ENCODE data around the gene SIVA1.
A peak's percentile ranks its signal among the peaks of the same experiment; 100 is the strongest.

SIVA1 gene

DNA sequence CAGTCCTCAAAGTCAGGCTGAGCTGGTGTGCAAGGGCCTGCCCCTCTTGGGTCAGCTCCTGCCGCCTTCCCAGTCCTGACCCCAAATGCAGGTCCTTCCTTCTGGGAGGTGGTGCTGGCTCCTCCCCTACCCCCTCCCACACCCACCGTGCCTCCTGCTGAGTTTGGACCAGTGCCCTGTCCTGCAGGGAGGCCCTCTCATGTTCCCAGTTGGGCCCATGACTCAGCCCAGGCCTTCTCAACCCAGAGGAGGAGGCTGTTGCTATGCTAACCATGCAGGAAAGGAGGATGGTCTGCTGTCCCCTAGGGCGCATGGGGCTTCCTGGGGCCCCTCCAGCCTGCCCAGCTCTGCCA, 52.4 kb downstream of the SIVA1 start (continued):
- TF ChIP-seq, protein P1, sequence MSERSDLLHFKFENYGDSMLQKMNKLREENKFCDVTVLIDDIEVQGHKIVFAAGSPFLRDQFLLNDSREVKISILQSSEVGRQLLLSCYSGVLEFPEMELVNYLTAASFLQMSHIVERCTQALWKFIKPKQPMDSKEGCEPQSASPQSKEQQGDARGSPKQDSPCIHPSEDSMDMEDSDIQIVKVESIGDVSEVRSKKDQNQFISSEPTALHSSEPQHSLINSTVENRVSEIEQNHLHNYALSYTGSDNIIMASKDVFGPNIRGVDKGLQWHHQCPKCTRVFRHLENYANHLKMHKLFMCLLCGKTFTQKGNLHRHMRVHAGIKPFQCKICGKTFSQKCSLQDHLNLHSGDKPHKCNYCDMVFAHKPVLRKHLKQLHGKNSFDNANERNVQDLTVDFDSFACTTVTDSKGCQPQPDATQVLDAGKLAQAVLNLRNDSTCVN (tag by site-specific recombination; optimal IDR thresholded peaks at IDR 0.05): peak; percentile 11
- TF ChIP-seq, protein P2, sequence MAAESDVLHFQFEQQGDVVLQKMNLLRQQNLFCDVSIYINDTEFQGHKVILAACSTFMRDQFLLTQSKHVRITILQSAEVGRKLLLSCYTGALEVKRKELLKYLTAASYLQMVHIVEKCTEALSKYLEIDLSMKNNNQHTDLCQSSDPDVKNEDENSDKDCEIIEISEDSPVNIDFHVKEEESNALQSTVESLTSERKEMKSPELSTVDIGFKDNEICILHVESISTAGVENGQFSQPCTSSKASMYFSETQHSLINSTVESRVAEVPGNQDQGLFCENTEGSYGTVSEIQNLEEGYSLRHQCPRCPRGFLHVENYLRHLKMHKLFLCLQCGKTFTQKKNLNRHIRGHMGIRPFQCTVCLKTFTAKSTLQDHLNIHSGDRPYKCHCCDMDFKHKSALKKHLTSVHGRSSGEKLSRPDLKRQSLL (tag by site-specific recombination; IDR thresholded peaks at IDR 0.05): no peak
- TF ChIP-seq ZBTB17 (tag by site-specific recombination; IDR thresholded peaks at IDR 0.05): peak; percentile 71
- TF ChIP-seq, protein P3, sequence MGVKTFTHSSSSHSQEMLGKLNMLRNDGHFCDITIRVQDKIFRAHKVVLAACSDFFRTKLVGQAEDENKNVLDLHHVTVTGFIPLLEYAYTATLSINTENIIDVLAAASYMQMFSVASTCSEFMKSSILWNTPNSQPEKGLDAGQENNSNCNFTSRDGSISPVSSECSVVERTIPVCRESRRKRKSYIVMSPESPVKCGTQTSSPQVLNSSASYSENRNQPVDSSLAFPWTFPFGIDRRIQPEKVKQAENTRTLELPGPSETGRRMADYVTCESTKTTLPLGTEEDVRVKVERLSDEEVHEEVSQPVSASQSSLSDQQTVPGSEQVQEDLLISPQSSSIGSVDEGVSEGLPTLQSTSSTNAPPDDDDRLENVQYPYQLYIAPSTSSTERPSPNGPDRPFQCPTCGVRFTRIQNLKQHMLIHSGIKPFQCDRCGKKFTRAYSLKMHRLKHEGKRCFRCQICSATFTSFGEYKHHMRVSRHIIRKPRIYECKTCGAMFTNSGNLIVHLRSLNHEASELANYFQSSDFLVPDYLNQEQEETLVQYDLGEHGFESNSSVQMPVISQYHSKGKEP (tag by site-specific recombination; IDR thresholded peaks at IDR 0.05): peak; percentile 60; the same call in 1 of the 2 replicates
- peak; percentile 87 for TF ChIP-seq ZBTB8A (tag by site-specific recombination; IDR thresholded peaks at IDR 0.05)
- TF ChIP-seq, protein P4, sequence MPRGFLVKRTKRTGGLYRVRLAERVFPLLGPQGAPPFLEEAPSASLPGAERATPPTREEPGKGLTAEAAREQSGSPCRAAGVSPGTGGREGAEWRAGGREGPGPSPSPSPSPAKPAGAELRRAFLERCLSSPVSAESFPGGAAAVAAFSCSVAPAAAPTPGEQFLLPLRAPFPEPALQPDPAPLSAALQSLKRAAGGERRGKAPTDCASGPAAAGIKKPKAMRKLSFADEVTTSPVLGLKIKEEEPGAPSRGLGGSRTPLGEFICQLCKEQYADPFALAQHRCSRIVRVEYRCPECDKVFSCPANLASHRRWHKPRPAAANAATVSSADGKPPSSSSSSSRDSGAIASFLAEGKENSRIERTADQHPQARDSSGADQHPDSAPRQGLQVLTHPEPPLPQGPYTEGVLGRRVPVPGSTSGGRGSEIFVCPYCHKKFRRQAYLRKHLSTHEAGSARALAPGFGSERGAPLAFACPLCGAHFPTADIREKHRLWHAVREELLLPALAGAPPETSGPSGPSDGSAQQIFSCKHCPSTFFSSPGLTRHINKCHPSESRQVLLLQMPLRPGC (tag by site-specific recombination; IDR thresholded peaks at IDR 0.05): peak; percentile 66; the same call in 1 of the 2 replicates
- no peak for TF ChIP-seq SALL2 (tag by site-specific recombination; IDR thresholded peaks at IDR 0.05; ENCODE audit: borderline replicate concordance)
- TF ChIP-seq ZNF324 (tag by site-specific recombination; IDR thresholded peaks at IDR 0.05): 0 out of 2 replicates have a peak, but pooled peaks have one; percentile 60
- TF ChIP-seq KLF10 (tag by site-specific recombination; IDR thresholded peaks at IDR 0.05): peak; percentile 71; the same call in 1 of the 2 replicates
- no peak for TF ChIP-seq ZSCAN16 (tag by site-specific recombination; IDR thresholded peaks at IDR 0.05)
- peak; percentile 38; the same call in 1 of the 2 replicates for TF ChIP-seq ZNF423 (tag by site-specific recombination; IDR thresholded peaks at IDR 0.05)
- no peak for TF ChIP-seq ZNF202 (tag by site-specific recombination; IDR thresholded peaks at IDR 0.05; ENCODE audit: borderline replicate concordance)
- no peak for TF ChIP-seq KLF7 (tag by site-specific recombination; IDR thresholded peaks at IDR 0.05; ENCODE audit: borderline replicate concordance)
- TF ChIP-seq ZNF658 (tag by site-specific recombination; IDR thresholded peaks at IDR 0.05): no peak
- TF ChIP-seq, protein P5, sequence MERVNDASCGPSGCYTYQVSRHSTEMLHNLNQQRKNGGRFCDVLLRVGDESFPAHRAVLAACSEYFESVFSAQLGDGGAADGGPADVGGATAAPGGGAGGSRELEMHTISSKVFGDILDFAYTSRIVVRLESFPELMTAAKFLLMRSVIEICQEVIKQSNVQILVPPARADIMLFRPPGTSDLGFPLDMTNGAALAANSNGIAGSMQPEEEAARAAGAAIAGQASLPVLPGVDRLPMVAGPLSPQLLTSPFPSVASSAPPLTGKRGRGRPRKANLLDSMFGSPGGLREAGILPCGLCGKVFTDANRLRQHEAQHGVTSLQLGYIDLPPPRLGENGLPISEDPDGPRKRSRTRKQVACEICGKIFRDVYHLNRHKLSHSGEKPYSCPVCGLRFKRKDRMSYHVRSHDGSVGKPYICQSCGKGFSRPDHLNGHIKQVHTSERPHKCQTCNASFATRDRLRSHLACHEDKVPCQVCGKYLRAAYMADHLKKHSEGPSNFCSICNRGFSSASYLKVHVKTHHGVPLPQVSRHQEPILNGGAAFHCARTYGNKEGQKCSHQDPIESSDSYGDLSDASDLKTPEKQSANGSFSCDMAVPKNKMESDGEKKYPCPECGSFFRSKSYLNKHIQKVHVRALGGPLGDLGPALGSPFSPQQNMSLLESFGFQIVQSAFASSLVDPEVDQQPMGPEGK (tag by site-specific recombination; IDR thresholded peaks at IDR 0.05): peak; percentile 89
- peak; percentile 85 for TF ChIP-seq SP3 (tag by site-specific recombination; IDR thresholded peaks at IDR 0.05)
- no peak for TF ChIP-seq ZNF169 (tag by site-specific recombination; IDR thresholded peaks at IDR 0.05)
- TF ChIP-seq ZNF76 (tag by site-specific recombination; IDR thresholded peaks at IDR 0.05; ENCODE audit: borderline replicate concordance, low read depth): peak; percentile 52; the same call in 1 of the 2 replicates
- TF ChIP-seq ZNF473 (tag by site-specific recombination; IDR thresholded peaks at IDR 0.05): no peak
- no peak for TF ChIP-seq ZNF155 (tag by site-specific recombination; IDR thresholded peaks at IDR 0.05)
- TF ChIP-seq, protein P6, sequence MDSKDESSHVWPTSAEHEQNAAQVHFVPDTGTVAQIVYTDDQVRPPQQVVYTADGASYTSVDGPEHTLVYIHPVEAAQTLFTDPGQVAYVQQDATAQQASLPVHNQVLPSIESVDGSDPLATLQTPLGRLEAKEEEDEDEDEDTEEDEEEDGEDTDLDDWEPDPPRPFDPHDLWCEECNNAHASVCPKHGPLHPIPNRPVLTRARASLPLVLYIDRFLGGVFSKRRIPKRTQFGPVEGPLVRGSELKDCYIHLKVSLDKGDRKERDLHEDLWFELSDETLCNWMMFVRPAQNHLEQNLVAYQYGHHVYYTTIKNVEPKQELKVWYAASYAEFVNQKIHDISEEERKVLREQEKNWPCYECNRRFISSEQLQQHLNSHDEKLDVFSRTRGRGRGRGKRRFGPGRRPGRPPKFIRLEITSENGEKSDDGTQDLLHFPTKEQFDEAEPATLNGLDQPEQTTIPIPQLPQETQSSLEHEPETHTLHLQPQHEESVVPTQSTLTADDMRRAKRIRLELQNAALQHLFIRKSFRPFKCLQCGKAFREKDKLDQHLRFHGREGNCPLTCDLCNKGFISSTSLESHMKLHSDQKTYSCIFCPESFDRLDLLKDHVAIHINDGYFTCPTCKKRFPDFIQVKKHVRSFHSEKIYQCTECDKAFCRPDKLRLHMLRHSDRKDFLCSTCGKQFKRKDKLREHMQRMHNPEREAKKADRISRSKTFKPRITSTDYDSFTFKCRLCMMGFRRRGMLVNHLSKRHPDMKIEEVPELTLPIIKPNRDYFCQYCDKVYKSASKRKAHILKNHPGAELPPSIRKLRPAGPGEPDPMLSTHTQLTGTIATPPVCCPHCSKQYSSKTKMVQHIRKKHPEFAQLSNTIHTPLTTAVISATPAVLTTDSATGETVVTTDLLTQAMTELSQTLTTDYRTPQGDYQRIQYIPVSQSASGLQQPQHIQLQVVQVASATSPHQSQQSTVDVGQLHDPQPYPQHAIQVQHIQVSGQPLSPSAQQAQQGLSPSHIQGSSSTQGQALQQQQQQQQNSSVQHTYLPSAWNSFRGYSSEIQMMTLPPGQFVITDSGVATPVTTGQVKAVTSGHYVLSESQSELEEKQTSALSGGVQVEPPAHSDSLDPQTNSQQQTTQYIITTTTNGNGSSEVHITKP (tag by site-specific recombination; IDR thresholded peaks at IDR 0.05): peak; percentile 65
- peak; percentile 67; the same call in 1 of the 2 replicates for TF ChIP-seq ZFP69B (tag by site-specific recombination; IDR thresholded peaks at IDR 0.05)
- TF ChIP-seq, protein P7, sequence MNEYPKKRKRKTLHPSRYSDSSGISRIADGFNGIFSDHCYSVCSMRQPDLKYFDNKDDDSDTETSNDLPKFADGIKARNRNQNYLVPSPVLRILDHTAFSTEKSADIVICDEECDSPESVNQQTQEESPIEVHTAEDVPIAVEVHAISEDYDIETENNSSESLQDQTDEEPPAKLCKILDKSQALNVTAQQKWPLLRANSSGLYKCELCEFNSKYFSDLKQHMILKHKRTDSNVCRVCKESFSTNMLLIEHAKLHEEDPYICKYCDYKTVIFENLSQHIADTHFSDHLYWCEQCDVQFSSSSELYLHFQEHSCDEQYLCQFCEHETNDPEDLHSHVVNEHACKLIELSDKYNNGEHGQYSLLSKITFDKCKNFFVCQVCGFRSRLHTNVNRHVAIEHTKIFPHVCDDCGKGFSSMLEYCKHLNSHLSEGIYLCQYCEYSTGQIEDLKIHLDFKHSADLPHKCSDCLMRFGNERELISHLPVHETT (tag by site-specific recombination; IDR thresholded peaks at IDR 0.05): peak; percentile 75
- TF ChIP-seq ZEB2 (tag by site-specific recombination; IDR thresholded peaks at IDR 0.05): peak; percentile 83
- TF ChIP-seq SP7 (tag by site-specific recombination; IDR thresholded peaks at IDR 0.05): peak; percentile 88
- peak; percentile 82 for TF ChIP-seq ZNF629 (tag by site-specific recombination; IDR thresholded peaks at IDR 0.05)
- no peak for TF ChIP-seq ZNF48 (tag by site-specific recombination; IDR thresholded peaks at IDR 0.05)
